ENCODE results near the gene CENPU. TPM values are rescaled to one million over a fixed set of nuclear protein-coding genes. Genes with fewer than 3 reads are reported as not detected.
"Not testable (repeated sequence)": the region's sequence is repeated elsewhere in the genome, so short reads cannot be mapped to it uniquely, and the experiment has no call there.

CENPU gene
- total and polyA plus RNA-seq, 2 of the 13 experiments (the other 11 are each of a cell fraction or from before 2014, with no cell fraction given) = 11.7 to 35.8 TPM

DNA sequence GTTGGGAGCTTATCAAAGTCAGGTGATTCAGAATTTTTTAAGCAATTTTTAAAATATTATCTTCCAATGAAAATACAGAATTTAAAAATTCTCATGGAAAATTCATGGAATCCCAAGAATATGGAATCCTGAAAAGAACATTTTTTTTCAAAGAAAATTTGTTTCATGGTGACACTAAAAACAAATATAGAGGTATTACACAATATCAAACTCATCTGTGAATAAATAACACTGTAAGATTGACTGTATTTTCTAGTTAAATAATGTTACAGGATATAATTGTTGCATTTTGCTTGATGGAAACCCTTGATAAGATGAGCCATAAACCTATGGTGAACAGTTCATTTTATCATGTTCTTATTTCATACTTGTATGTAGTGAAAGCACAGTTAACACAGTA lies 72.9 kb downstream of the CENPU start:
- H3K27ac ChIP-seq (ENCODE audit: extremely low read length, insufficient read depth, low read length) = no peak overlapping the region
- in situ Hi-C loops (cut with HindIII; ENCODE audit: extremely low pct_ligation_motif_present, low pct_unique_long_range_greater_than_20kb) (no loop called here), intact Hi-C loops (cut with micrococcal nuclease; ENCODE audit: unreplicated experiment) (no loop called here)
- CTCF ChIA-PET (ENCODE audit: low intra/inter-chr PET ratio, low total read pairs) = no interaction called here
- H2AFZ ChIP-seq (ENCODE audit: low read length) = no peak overlapping the region
- ATAC-seq (no peak), FAIRE-seq (no peak), DNase-seq (ENCODE audit: low spot score) (no peak)
- no peak for TF ChIP-seq CBX1 (IDR thresholded peaks at IDR 0.05; ENCODE audit: low read depth)
- TF ChIP-seq CEBPB (IDR thresholded peaks at IDR 0.05; ENCODE audit: borderline replicate concordance, low read depth, low read length) = peak; percentile 36; the same call in 1 of the 2 replicates
- H3K4me1 ChIP-seq (ENCODE audit: insufficient read depth, low read length) = no peaks in the 10 kb centered on the region
- H3K27me3 ChIP-seq (ENCODE audit: control insufficient read depth in 1 of 2, insufficient read depth in 2 of 2, low read length in 2 of 2) = no peaks in the 10 kb centered on the region
- no peaks in the 10 kb centered on the region for H4K20me1 ChIP-seq (ENCODE audit: insufficient read depth, low read length)
- peaks cover 0 to 1% of the 10 kb centered on the region in 2 experiments; a peak in 3 of 5 replicates for H3K36me3 ChIP-seq (replicated peaks in 1 of 2; ENCODE audit: control insufficient read depth in 1 of 2, insufficient read depth in 2 of 2, low read length in 2 of 2)
- no TSS peak for BruUV-seq (replicated peaks)
- no peak overlapping the region for H3K4me3 ChIP-seq (replicated peaks in 1 of 3; ENCODE audit: insufficient read depth in 1 of 3, low read depth in 2 of 3, low read length in 3 of 3)
- POLR2A ChIA-PET = no interaction called here
- no peaks in the 10 kb centered on the region for H3K79me2 ChIP-seq (ENCODE audit: insufficient read depth, low read length)
- H3K9ac ChIP-seq (ENCODE audit: insufficient read depth, low read depth, low read length) = no peak overlapping the region
- no peak overlapping the region for H3K4me2 ChIP-seq (ENCODE audit: low read depth, low read length)
- H3K9me3 ChIP-seq (ENCODE audit: low read length) = no peaks in the 10 kb centered on the region

DNA sequence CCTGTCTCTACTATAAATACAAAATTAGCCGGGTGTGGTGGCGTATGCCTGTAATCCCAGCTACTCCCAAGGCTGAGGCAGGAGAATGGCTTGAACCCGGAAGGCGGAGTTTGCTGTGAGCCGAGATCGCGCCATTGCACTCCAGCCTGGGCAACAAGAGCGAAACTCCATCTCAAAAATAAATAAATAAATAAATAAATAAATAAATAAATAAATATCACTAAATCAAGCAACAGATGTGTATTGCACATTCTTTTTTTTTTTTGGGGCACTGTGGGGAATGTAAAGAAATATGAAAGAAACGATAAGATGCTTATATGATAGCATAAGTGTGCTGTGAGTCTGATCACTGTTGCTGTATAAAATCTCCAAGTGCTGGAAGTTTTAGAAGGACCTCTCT lies 76.1 kb downstream of the CENPU start:
- in situ Hi-C loops (cut with HindIII; ENCODE audit: extremely low pct_ligation_motif_present, low pct_unique_long_range_greater_than_20kb); H3K4me3 ChIP-seq (replicated peaks in 1 of 3; ENCODE audit: insufficient read depth in 1 of 3, low read depth in 2 of 3, low read length in 3 of 3); H3K4me1 ChIP-seq (ENCODE audit: insufficient read depth, low read length); H3K9me3 ChIP-seq (ENCODE audit: low read length); FAIRE-seq; CTCF ChIA-PET (ENCODE audit: low intra/inter-chr PET ratio, low total read pairs); BruUV-seq (replicated peaks); H4K20me1 ChIP-seq (ENCODE audit: insufficient read depth, low read length); H3K79me2 ChIP-seq (ENCODE audit: insufficient read depth, low read length); POLR2A ChIA-PET; H3K9ac ChIP-seq (ENCODE audit: insufficient read depth, low read depth, low read length); H2AFZ ChIP-seq (ENCODE audit: low read length); intact Hi-C loops (cut with micrococcal nuclease; ENCODE audit: unreplicated experiment); H3K4me2 ChIP-seq (ENCODE audit: low read depth, low read length); DNase-seq (ENCODE audit: low spot score); ATAC-seq; H3K36me3 ChIP-seq (replicated peaks in 1 of 2; ENCODE audit: control insufficient read depth in 1 of 2, insufficient read depth in 2 of 2, low read length in 2 of 2); H3K27ac ChIP-seq (ENCODE audit: extremely low read length, insufficient read depth, low read length); H3K27me3 ChIP-seq (ENCODE audit: control insufficient read depth in 1 of 2, insufficient read depth in 2 of 2, low read length in 2 of 2): not testable (repeated sequence)
- WGBS (ENCODE audit: low lambda C conversion rate) = 99% methylated on average over 9 of the region's 9 CpGs

DNA sequence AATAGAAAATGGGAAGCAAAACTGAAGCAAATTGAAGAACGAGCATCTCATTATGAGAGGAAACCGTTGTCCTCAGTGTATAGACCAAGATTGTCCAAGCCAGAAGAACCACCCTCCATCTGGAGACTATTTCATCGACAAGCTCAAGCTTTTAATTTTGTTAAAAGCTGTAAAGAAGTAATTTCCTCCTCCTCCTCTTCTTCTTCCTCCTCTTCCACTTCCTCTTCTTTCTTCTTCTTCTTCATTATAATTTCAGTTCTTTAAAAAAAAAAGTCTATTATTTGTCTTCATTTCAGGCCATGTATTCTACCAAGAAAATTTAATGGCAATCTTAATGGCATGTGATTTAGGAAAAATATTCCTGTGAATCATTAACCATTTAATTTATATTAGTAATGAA lies 76.8 kb downstream of the CENPU start:
- DNase-seq (ENCODE audit: low spot score) = no peak
- TF ChIP-seq ZKSCAN5 (CRISPR knock-in tag; IDR thresholded peaks at IDR 0.05) (no peak), ZNF543 (CRISPR knock-in tag; IDR thresholded peaks at IDR 0.05) (no peak), ZNF615 (CRISPR knock-in tag; IDR thresholded peaks at IDR 0.05; ENCODE audit: borderline replicate concordance) (no peak), HNRNPH1 (optimal IDR thresholded peaks at IDR 0.05; ENCODE audit: low read depth, low read length) (no peak), KDM5B (CRISPR knock-in tag; IDR thresholded peaks at IDR 0.05; ENCODE audit: borderline replicate concordance) (no peak), ZNF569 (CRISPR knock-in tag; IDR thresholded peaks at IDR 0.05; ENCODE audit: borderline replicate concordance) (no peak)
- TF ChIP-seq, protein P1, sequence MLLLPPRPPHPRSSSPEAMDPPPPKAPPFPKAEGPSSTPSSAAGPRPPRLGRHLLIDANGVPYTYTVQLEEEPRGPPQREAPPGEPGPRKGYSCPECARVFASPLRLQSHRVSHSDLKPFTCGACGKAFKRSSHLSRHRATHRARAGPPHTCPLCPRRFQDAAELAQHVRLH (CRISPR knock-in tag; IDR thresholded peaks at IDR 0.05; ENCODE audit: borderline replicate concordance, low read depth) = no peak
- WGBS (ENCODE audit: low lambda C conversion rate) = 96% methylated on average over 3 of the region's 3 CpGs
- CTCF ChIA-PET (ENCODE audit: low intra/inter-chr PET ratio, low total read pairs) = no interaction called here
- Histone ChIP-seq H3K9me3 (ENCODE audit: low read length) (no peaks in the 10 kb centered on the region), H3K4me3 (replicated peaks in 1 of 3; ENCODE audit: insufficient read depth in 1 of 3, low read depth in 2 of 3, low read length in 3 of 3) (no peak overlapping the region), H3K4me1 (ENCODE audit: insufficient read depth, low read length) (0 out of 2 replicates have a peak, but pooled peaks cover under 1% of the 10 kb centered on the region), H3K36me3 (replicated peaks in 1 of 2; ENCODE audit: control insufficient read depth in 1 of 2, insufficient read depth in 2 of 2, low read length in 2 of 2) (no peaks in the 10 kb centered on the region; a peak in 1 of 5 replicates), H3K27me3 (ENCODE audit: control insufficient read depth in 1 of 2, insufficient read depth in 2 of 2, low read length in 2 of 2) (no peaks in the 10 kb centered on the region), H3K4me2 (ENCODE audit: low read depth, low read length) (no peak overlapping the region), H2AFZ (ENCODE audit: low read length) (no peak overlapping the region), H4K20me1 (ENCODE audit: insufficient read depth, low read length) (no peaks in the 10 kb centered on the region), H3K9ac (ENCODE audit: insufficient read depth, low read depth, low read length) (no peak overlapping the region), H3K27ac (ENCODE audit: extremely low read length, insufficient read depth, low read length) (no peak overlapping the region), H3K79me2 (ENCODE audit: insufficient read depth, low read length) (no peaks in the 10 kb centered on the region)
- POLR2A ChIA-PET = no interaction called here
- no peak for FAIRE-seq
- intact Hi-C loops (cut with micrococcal nuclease; ENCODE audit: unreplicated experiment) (no loop called here), in situ Hi-C loops (cut with HindIII; ENCODE audit: extremely low pct_ligation_motif_present, low pct_unique_long_range_greater_than_20kb) (no loop called here)
- no peak for ATAC-seq
- BruUV-seq (replicated peaks) = no TSS peak
